Osteocyte (in vitro differentiated cells): ENCODE measurements around the gene NUP188. TPM values are rescaled to one million over a fixed set of nuclear protein-coding genes. Genes with fewer than 3 reads are reported as not detected.

Source experiments
- DNase-seq: peaks from one replicate; pipeline ENCODE4 v3.0.0; 2021; ENCODE audit warnings: mixed read lengths; ENCODE audit not compliant: unreplicated experiment; ENCODE audit errors: extremely low spot score
- H3K27ac Mint-ChIP-seq: one replicate; pipeline ENCODE4 v1.8.0; 2021; ENCODE audit warnings: mild to moderate bottlenecking, mixed read lengths; ENCODE audit not compliant: unreplicated experiment
- H3K27me3 Mint-ChIP-seq: one replicate; pipeline ENCODE4 v1.8.0; 2021; ENCODE audit warnings: mixed read lengths; ENCODE audit not compliant: unreplicated experiment
- H3K36me3 Mint-ChIP-seq: one replicate; pipeline ENCODE4 v1.8.0; 2021; ENCODE audit warnings: mixed read lengths; ENCODE audit not compliant: unreplicated experiment
- H3K4me1 Mint-ChIP-seq: one replicate; pipeline ENCODE4 v1.8.0; 2021; ENCODE audit warnings: mixed read lengths; ENCODE audit not compliant: unreplicated experiment
- H3K4me3 Mint-ChIP-seq: one replicate; pipeline ENCODE4 v1.8.0; 2021; ENCODE audit warnings: mild to moderate bottlenecking, moderate library complexity, mixed read lengths; ENCODE audit not compliant: unreplicated experiment
- H3K9me3 Mint-ChIP-seq: one replicate; pipeline ENCODE4 v1.8.0; 2021; ENCODE audit warnings: mixed read lengths; ENCODE audit not compliant: unreplicated experiment
- total RNA-seq: library from RNA; stranded (reverse); gene quantifications from 2 replicates; pipeline ENCODE4 v1.2.1, GENCODE V29; 2021
- TF ChIP-seq, protein P1 (sequence below): fragments of 200-600 bp; sonication (generic); IDR thresholded peaks from 2 replicates; pipeline ENCODE4 v1.5.0; 2021; ENCODE audit warnings: antibody characterized with exemption, mild to moderate bottlenecking, moderate library complexity

The NUP188 gene
- total RNA-seq, 1 donor from 2014 or later = 44.5 TPM

DNA sequence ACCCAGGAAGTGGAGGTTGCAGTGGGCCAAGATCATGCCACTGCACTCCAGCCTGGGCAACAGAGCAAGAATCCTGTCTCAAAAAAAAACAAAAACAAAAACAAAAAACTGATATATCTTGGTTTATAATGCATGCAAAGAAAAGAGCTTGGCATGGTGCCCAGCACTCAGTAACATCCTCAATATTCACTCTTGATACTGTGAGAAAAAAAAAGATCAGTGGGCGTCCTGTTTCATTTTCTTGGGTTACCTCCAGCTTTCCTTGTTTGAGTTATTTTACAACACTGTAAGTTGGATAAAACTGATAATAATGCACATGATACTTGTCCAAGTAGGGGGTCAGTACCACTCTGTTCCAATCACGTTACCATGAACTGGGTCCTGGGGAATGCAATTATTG lies 18.9 kb upstream of the NUP188 start:
- Mint-ChIP-seq H3K4me3 (no peak overlapping the region), H3K27me3 (no peaks in the 10 kb centered on the region), H3K4me1 (peaks cover 5% of the 10 kb centered on the region), H3K9me3 (no peaks in the 10 kb centered on the region), H3K27ac (no peak overlapping the region), H3K36me3 (no peaks in the 10 kb centered on the region)
- no peak for DNase-seq
- TF ChIP-seq, protein P1, sequence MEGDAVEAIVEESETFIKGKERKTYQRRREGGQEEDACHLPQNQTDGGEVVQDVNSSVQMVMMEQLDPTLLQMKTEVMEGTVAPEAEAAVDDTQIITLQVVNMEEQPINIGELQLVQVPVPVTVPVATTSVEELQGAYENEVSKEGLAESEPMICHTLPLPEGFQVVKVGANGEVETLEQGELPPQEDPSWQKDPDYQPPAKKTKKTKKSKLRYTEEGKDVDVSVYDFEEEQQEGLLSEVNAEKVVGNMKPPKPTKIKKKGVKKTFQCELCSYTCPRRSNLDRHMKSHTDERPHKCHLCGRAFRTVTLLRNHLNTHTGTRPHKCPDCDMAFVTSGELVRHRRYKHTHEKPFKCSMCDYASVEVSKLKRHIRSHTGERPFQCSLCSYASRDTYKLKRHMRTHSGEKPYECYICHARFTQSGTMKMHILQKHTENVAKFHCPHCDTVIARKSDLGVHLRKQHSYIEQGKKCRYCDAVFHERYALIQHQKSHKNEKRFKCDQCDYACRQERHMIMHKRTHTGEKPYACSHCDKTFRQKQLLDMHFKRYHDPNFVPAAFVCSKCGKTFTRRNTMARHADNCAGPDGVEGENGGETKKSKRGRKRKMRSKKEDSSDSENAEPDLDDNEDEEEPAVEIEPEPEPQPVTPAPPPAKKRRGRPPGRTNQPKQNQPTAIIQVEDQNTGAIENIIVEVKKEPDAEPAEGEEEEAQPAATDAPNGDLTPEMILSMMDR = no peak

DNA sequence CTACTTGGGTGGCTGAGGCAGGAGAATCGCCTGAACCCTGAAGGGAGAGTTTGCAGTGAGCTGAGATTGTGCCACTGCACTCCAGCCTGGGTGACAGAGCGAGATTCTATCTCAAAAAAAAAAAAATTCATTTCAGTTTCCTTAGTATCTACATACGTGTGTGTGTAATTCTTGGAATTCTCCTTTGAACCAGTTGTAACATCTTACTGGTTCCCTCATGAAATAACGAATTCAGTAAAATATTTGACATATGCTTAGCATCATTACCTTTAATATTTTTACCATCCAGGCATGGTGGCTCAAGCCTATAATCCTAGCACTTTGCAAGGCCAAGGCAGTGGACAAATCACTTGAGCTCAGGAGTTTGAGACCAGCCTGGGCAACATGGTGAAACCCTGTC lies 17.9 kb upstream of the NUP188 start:
- Mint-ChIP-seq H3K4me1 (peaks cover 5% of the 10 kb centered on the region), H3K9me3 (no peaks in the 10 kb centered on the region), H3K27me3 (no peaks in the 10 kb centered on the region), H3K36me3 (no peaks in the 10 kb centered on the region), H3K27ac (no peak overlapping the region), H3K4me3 (no peak overlapping the region)
- DNase-seq = no peak
- TF ChIP-seq, protein P1 = no peak

DNA sequence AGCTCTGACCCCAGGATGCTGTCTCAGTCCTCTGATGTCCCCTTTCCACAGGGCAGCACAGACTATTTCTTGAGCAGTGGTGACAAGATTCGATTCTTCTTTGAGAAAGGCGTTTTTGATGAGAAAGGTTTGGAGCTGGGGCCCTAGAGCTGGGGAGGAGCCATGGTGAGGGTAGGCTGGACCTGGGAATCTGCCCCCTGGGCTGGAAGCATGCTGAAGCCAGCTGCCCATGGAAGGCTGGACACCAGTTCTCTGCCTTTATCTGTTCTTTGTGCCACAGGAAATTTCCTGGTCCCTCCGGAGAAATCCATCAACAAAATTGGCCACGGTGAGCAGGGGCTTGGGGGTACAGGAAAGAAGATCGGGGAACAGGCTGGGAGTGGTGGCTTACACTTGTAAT lies 13.8 kb upstream of the NUP188 start:
- Mint-ChIP-seq H3K4me1 (no peaks in the 10 kb centered on the region), H3K36me3 (no peaks in the 10 kb centered on the region), H3K27ac (no peak overlapping the region), H3K27me3 (no peaks in the 10 kb centered on the region), H3K9me3 (no peaks in the 10 kb centered on the region), H3K4me3 (no peak overlapping the region)
- TF ChIP-seq, protein P1 = no peak
- no peak for DNase-seq

DNA sequence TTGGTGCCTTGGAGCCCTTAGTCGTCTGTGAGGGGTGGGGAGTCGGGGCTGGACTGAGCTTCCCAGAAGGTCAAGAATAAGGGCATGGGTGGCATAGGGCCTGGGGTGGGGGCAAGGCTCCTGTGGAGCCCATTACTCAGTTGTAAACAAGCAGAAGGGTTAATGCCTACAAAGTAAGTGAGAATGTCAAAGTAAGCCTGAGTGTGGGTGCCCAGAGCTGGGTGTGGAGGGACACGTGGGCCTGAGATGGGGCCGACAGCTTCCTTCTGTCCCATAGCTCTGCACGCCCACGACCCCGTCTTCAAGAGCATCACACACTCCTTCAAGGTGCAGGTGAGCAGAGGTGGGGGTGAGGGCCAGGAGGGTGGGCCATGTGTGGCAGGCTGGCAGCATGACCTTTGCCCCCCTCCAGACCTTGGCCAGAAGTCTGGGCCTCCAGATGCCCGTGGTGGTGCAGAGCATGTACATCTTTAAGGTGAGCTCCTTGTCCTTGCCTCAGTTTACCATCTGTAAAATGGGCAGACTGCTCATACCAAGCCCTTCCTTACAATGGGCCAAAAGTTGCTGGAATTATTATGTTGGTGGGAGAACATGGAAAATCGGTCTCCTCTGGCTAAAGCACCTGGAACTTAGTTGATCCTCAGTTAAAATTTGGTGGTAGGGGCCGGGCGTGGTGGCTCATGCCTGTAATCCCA lies 11.2 kb upstream of the NUP188 start:
- Mint-ChIP-seq H3K36me3 (no peaks in the 10 kb centered on the region), H3K27me3 (no peaks in the 10 kb centered on the region), H3K27ac (no peak overlapping the region), H3K4me1 (no peaks in the 10 kb centered on the region), H3K9me3 (no peaks in the 10 kb centered on the region), H3K4me3 (no peak overlapping the region)
- TF ChIP-seq, protein P1 = no peak
- no peak for DNase-seq

DNA sequence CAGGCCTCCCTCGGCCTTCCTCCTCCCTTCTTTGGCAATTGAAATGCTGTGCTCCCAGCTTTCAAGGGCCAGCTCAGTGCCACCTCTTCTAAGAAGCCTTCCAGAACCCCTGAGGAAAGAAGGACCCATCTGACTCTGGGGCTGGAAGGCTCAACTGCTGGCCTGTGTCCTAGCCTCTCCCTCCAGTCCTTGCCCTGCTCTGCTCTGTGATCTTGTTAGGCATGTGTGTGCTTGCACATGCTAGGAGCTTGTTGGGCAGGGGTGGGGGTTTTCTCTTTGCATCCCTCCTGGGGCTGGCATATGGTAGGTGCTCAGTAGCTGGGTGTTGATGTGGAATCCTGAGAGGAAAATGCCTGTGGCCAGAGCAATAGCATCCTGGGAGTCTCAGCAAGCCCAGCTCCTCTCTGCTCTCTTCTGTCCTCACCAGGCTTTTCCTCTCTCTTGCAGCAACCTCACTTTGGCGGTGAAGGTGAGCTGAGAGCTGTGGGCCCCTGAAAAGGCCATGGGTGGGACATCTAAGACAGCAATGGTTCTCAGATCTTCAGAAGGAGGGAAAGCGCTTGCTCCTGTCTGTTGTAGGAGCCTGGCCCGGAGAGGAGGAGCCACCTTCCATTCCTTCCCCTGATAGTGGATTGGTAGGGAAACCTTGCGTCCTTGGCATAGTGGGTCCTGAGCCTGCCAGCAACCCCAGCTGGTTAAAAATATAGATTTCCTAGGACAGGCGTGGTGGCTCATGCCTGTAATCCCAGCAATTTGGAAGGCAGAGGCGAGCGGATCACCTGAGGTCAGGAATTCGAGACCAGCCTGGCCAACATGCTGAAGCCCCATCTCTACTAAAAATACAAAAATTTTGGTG lies 10.0 kb upstream of the NUP188 start:
- no peaks in the 10 kb centered on the region for H3K9me3 Mint-ChIP-seq
- H3K36me3 Mint-ChIP-seq = no peaks in the 10 kb centered on the region
- no peaks in the 10 kb centered on the region for H3K27me3 Mint-ChIP-seq
- TF ChIP-seq, protein P1 = no peak
- H3K27ac Mint-ChIP-seq = no peak overlapping the region
- no peaks in the 10 kb centered on the region for H3K4me1 Mint-ChIP-seq
- H3K4me3 Mint-ChIP-seq = no peak overlapping the region
- DNase-seq = no peak
